Measurements from ENCODE around the gene PCDHGA10. TPM values are rescaled to one million over a fixed set of nuclear protein-coding genes. Genes with fewer than 3 reads are reported as not detected.
A peak's percentile ranks its signal among the peaks of the same experiment; 100 is the strongest.
"Not testable (repeated sequence)": the region's sequence is repeated elsewhere in the genome, so short reads cannot be mapped to it uniquely, and the experiment has no call there.

The PCDHGA10 gene
- polyA plus RNA-seq, 1 experiment: 9.2 TPM

DNA sequence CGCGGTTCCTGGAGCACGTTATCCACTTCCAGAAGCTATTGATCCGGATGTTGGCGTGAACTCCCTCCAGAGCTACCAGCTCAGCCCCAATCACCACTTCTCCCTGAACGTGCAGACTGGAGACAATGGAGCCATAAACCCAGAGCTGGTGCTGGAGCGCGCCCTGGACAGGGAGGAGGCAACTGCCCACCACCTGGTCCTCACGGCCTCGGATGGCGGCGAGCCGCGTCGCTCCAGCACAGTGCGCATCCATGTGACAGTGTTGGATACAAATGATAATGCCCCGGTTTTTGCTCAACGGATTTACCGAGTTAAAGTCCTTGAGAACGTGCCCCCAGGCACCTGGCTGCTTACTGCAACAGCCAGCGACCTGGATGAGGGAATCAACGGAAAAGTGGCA is 9.4 kb upstream of the PCDHGA10 start:
- peak overlapping the region; percentile 45 for H3K4me3 ChIP-seq (ENCODE audit: low read depth, low read length)
- ChIA-PET POLR2A (interaction anchor here (1.1 kb wide), 1 partner anchor 161 kb away, joined by 4 read pairs; no protein-coding TSS in a partner anchor), CTCF (interaction anchor here (0.9 to 2.0 kb wide), 5 partner anchors 14 to 164 kb away, joined by 3 to 18 read pairs (median 10); partner anchors contain the start of gene PCDHGB7)
- H3K27ac ChIP-seq (ENCODE audit: low read depth, low read length): no peak overlapping the region
- DNase-seq (ENCODE audit: low read depth, low spot score): no peak
- peaks cover 66% of the 10 kb centered on the region for H3K9me3 ChIP-seq (ENCODE audit: control insufficient read depth, insufficient read depth, low read length)
- no peaks in the 10 kb centered on the region for H3K27me3 ChIP-seq (ENCODE audit: control insufficient read depth, insufficient read depth, low read length)
- TF ChIP-seq, protein P1, sequence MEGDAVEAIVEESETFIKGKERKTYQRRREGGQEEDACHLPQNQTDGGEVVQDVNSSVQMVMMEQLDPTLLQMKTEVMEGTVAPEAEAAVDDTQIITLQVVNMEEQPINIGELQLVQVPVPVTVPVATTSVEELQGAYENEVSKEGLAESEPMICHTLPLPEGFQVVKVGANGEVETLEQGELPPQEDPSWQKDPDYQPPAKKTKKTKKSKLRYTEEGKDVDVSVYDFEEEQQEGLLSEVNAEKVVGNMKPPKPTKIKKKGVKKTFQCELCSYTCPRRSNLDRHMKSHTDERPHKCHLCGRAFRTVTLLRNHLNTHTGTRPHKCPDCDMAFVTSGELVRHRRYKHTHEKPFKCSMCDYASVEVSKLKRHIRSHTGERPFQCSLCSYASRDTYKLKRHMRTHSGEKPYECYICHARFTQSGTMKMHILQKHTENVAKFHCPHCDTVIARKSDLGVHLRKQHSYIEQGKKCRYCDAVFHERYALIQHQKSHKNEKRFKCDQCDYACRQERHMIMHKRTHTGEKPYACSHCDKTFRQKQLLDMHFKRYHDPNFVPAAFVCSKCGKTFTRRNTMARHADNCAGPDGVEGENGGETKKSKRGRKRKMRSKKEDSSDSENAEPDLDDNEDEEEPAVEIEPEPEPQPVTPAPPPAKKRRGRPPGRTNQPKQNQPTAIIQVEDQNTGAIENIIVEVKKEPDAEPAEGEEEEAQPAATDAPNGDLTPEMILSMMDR (IDR thresholded peaks at IDR 0.05; ENCODE audit: low read depth, low read length): no peak

DNA sequence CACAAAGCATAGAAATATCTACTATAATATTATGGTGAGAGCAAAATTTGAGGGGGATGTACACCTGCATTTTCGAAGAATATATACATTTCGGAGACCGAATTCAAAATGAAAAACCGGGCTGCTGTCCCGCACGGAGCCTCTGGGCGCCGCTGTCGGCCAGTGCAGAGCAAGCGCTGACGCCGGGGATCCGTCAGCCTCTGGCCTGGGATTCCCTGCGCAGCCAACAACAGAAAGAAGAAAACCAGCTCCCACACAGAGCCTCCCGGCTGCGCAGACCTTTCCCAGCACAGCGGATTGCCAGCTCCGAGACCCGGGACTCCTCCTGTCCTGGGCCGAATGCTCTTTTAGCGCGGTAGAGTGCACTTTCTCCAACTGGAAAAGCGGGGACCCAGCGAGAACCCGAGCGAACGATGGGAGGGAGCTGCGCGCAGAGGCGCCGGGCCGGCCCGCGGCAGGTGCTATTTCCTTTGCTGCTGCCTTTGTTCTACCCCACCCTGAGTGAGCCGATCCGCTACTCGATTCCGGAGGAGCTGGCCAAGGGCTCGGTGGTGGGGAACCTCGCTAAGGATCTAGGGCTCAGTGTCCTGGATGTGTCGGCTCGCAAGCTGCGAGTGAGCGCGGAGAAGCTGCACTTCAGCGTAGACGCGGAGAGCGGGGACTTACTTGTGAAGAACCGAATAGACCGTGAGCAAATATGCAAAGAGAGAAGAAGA is 4.8 kb upstream of the PCDHGA10 start, which contains the start of gene PCDHGB6:
Gene PCDHGB6, plus strand, starts transcription at position 232 of the 716 bp plus-strand sequence. Its CDS starts 182 bp downstream, at position 414.
- H3K27ac ChIP-seq (ENCODE audit: low read depth, low read length); H3K27me3 ChIP-seq (ENCODE audit: control insufficient read depth, insufficient read depth, low read length); DNase-seq (ENCODE audit: low read depth, low spot score); POLR2A ChIA-PET: not testable (repeated sequence)
- TF ChIP-seq, protein P1 (IDR thresholded peaks at IDR 0.05; ENCODE audit: low read depth, low read length): peak; percentile 51
- CTCF ChIA-PET: interaction anchor here (0.9 to 4.7 kb wide), 7 partner anchors 9 to 159 kb away, joined by 3 to 54 read pairs (median 4); partner anchors contain the start of genes PCDHGB3 and PCDHGB7
- peak within 1 kb of the TSS; percentile 35 for H3K4me3 ChIP-seq (ENCODE audit: low read depth, low read length)
- peaks cover 63% of the 10 kb centered on the region for H3K9me3 ChIP-seq (ENCODE audit: control insufficient read depth, insufficient read depth, low read length)

DNA sequence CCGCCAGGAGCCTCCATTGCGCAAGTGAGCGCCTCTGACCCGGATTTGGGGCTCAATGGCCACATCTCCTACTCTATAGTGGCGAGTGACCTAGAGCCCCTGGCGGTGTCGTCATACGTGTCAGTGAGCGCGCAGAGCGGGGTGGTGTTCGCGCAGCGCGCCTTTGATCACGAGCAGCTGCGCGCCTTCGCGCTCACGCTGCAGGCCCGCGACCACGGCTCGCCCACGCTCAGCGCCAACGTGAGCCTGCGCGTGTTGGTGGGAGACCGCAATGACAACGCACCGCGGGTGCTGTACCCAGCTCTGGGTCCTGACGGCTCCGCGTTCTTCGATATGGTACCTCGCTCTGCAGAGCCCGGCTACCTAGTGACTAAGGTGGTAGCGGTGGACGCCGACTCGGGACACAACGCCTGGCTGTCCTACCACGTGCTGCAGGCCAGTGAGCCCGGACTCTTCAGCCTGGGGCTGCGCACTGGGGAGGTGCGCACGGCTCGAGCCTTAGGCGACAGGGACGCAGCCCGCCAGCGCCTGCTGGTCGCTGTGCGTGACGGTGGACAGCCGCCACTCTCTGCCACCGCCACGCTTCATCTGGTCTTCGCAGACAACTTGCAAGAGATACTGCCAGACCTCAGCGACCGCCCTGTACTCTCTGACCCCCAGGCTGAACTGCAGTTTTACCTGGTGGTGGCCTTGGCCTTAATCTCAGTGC is 3.0 kb upstream of the PCDHGA10 start:
- CTCF ChIA-PET: interaction anchor here (0.7 to 5.0 kb wide), 2 partner anchors 11 to 149 kb away, joined by 5 to 178 read pairs; partner anchors contain the start of gene PCDHGA11
- no peak overlapping the region for H3K27ac ChIP-seq (ENCODE audit: low read depth, low read length)
- H3K27me3 ChIP-seq (ENCODE audit: control insufficient read depth, insufficient read depth, low read length): no peaks in the 10 kb centered on the region
- no peak overlapping the region for H3K4me3 ChIP-seq (ENCODE audit: low read depth, low read length)
- no peak for DNase-seq (ENCODE audit: low read depth, low spot score)
- H3K9me3 ChIP-seq (ENCODE audit: control insufficient read depth, insufficient read depth, low read length): peaks cover 63% of the 10 kb centered on the region
- TF ChIP-seq, protein P1 (IDR thresholded peaks at IDR 0.05; ENCODE audit: low read depth, low read length): no peak
- POLR2A ChIA-PET: no interaction called here

DNA sequence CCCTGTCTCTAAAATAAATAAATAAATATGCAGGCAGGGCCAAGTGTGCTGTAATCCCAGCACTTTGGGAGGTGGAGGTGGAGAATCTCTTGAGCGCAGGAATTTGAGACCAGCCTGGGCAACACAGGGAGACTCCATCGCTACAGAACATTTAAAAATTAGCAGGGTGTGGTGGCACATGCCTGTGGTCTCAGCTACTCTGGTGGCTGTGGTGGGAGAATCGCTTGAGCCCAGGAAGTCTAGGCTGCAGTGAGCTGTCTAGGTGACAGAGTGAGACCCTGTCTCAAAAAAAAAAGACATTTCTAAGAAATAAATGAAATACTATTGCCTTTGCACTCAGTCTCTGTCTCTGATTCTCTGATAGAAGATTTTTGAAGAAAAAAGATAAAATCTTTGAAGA is 1.2 kb upstream of the PCDHGA10 start:
- CTCF ChIA-PET: interaction anchor here (0.6 to 5.0 kb wide), 5 partner anchors 22 to 152 kb away, joined by 4 to 178 read pairs (median 9); partner anchors contain the start of genes PCDHGA1 and PCDHGB3
- TF ChIP-seq, protein P1 (IDR thresholded peaks at IDR 0.05; ENCODE audit: low read depth, low read length): no peak
- POLR2A ChIA-PET: interaction anchor here (0.7 kb wide), 1 partner anchor 698 kb away, joined by 3 read pairs; no protein-coding TSS in a partner anchor
- H3K27ac ChIP-seq (ENCODE audit: low read depth, low read length): no peak overlapping the region
- no peak overlapping the region for H3K4me3 ChIP-seq (ENCODE audit: low read depth, low read length)
- H3K9me3 ChIP-seq (ENCODE audit: control insufficient read depth, insufficient read depth, low read length): peaks cover 58% of the 10 kb centered on the region
- H3K27me3 ChIP-seq (ENCODE audit: control insufficient read depth, insufficient read depth, low read length): no peaks in the 10 kb centered on the region
- DNase-seq (ENCODE audit: low read depth, low spot score): no peak
